Heart right ventricle (tissue), 16 donors: Measurements from ENCODE around the gene PSMD3. TPM values are rescaled to one million over a fixed set of nuclear protein-coding genes. Genes with fewer than 3 reads are reported as not detected.
"Not testable (repeated sequence)": the region's sequence is repeated elsewhere in the genome, so short reads cannot be mapped to it uniquely, and the experiment has no call there.

Experiments
- ATAC-seq, 8 donors: fragments of 200-7000 bp; cut with Tn5 transposase; one replicate each; pipeline ENCODE4 v1.9.1; 2020; ENCODE audit warnings: mild to moderate bottlenecking in 8 of 8, moderate library complexity in 8 of 8, moderate number of reproducible peaks in 1 of 8
- DNase-seq, 2 donors: peaks; one replicate each; pipeline ENCODE4 v3.0.0-alpha.2; 2020
- H3K27ac ChIP-seq, 10 donors: fragments of 200-600 bp; sonication (generic) in 2 of 10; one replicate each; pipeline versions ENCODE4 v1.5.0 to v1.8.0; 2020 to 2022; ENCODE audit warnings: mild to moderate bottlenecking in 3 of 10
- H3K27me3 ChIP-seq, 7 donors: fragments of 200-600 bp; one replicate each; pipeline ENCODE4 v1.8.0; 2021 to 2022; ENCODE audit warnings: mild to moderate bottlenecking in 2 of 7
- H3K36me3 ChIP-seq, 9 donors: fragments of 200-600 bp; sonication (generic) in 1 of 9; one replicate each; pipeline versions ENCODE4 v1.5.0 to v1.8.0; 2020 to 2022; ENCODE audit warnings: mild to moderate bottlenecking in 2 of 9
- H3K4me1 ChIP-seq, 9 donors: fragments of 200-600 bp; sonication (generic) in 1 of 9; one replicate each; pipeline versions ENCODE4 v1.5.0 to v1.8.0; 2020 to 2022; ENCODE audit warnings: mild to moderate bottlenecking in 4 of 9
- H3K4me3 ChIP-seq, 10 donors: fragments of 200-600 bp; sonication (generic) in 2 of 10; one replicate each; pipeline versions ENCODE4 v1.5.0 to v1.8.0; 2020 to 2022; ENCODE audit warnings: mild to moderate bottlenecking in 7 of 10, moderate library complexity in 2 of 10
- H3K9me3 ChIP-seq, 11 donors: fragments of 200-600 bp in 10 of 11; sonication (generic) in 2 of 11; one replicate each; pipeline versions ENCODE4 v1.5.0 to v1.8.0; 2013 to 2022; ENCODE audit warnings: mild to moderate bottlenecking in 2 of 11, control low read depth in 1 of 11, moderate library complexity in 1 of 11
- WGBS, 2 donors: extraction: QIAGEN DNeasy Blood & Tissue Kit; methylation state at CpG; one replicate each; pipeline ENCODE4 v1.1.7; 2013; ENCODE audit warnings: inconsistent platforms in 1 of 2; 5-methylcytosine and 5-hydroxymethylcytosine counted together
- intact Hi-C, 10 donors: fragments of 100-400 bp; cut with DNase I; formaldehyde crosslinking; loops; one replicate each; pipeline versions ENCODE4 v1.11.1 to v1.14.2; 2022
- polyA plus RNA-seq, 2 donors: library from polyadenylated mRNA; stranded (reverse); fragments of 200-250 nt; gene quantifications; one replicate each; pipeline ENCODE4 v1.2.3, GENCODE V29; 2013
- total RNA-seq, 10 donors: library from RNA; stranded (reverse); fragmentation: NEBNext Ultra II Directional in 3 of 10; extraction: Animal tissue kit (Norgen Biotek cat#: 25700) in 3 of 10; gene quantifications; one replicate each; pipeline versions ENCODE4 v1.2.1 to v1.2.4, GENCODE V29; 2021 to 2023
- TF ChIP-seq, protein P1 (sequence below), 9 donors: fragments of 200-600 bp; sonication (generic) in 2 of 9; IDR thresholded peaks; one replicate each; pipeline versions ENCODE4 v1.5.0 to v1.8.0; 2021 to 2022; ENCODE audit warnings: antibody characterized with exemption in 9 of 9, mild to moderate bottlenecking in 5 of 9, moderate library complexity in 1 of 9
- donor health status: Arrhythmogenic right ventricular cardiomyopathy.
- donor health status: ischemic (EF 13 %, LVEDD 7.1; RV severe dilation, severe dysfunction).
- donor health status: healthy with polysubstance abuse.
- donor health status: DM: no; HTN: yes; CAD: no.
- donor health status: DM: no; HTN: no; CAD: no.
- donor health status: ischemic (EF 25% LVEDD 6.9; RV normal size, moderate dysfunction).
- donor health status: ischemic (EF 25% LVEDD 5.7; RV mildly dilated, moderate dysfunction).
- donor health status: healthy.
- donor health status: DM: yes; HTN: yes; CAD: no.
- donor health status: Ischemic cardiomyopathy.
- donor health status: ischemic (EF 35%, LVEDD 5.7; RV mildly dilated, moderate dysfunction).
- donor health status: nonischemic (EF 11% LVEDD 7.7; RV severe dilation, severe dysfunction).
- donor health status: DM: yes; HTN: yes; CAD: no.
- donor health status: PGD.
- donor health status: ischemic (EF 29% LVEDD 5.4; RV normal size, mild dysfunction).
- donor health status: nonischemic (EF 23%, LVEDD 6.1; RV moderate dilation, normal function).

Gene PSMD3
- total and polyA plus RNA-seq, 12 donors = 46.7 to 113 (median 81.8) TPM

DNA sequence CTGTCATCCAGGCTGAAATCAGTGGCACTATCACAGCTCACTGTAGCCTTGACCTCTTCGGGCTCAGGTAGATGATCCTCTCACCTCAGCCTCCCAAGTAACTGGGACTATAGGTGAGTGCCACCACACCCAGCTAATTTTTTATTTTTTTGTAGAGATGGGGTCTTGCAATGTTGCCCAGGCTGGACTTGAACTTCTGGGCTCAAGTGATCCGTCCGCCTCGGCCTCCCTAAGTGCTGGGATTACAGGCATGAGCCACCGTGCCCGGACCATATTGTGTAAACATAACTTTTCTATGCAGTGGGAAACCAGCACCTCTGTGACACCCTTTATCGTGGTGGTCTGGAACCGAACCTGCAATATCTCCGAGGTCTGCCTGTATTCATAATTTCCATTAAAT lies 23.5 kb downstream of the PSMD3 start:
- Histone ChIP-seq H3K4me3 (no peak overlapping the region), H3K27me3 (no peaks in the 10 kb centered on the region), H3K36me3 (no peaks in the 10 kb centered on the region), H3K27ac (no peak overlapping the region), H3K4me1 (no peaks in the 10 kb centered on the region), H3K9me3 (no peaks in the 10 kb centered on the region)
- ATAC-seq (no peak), DNase-seq (no peak)
- 93 to 94% methylated on average over 9 of the region's 9 CpGs for WGBS, 2 donors
- intact Hi-C loops = loop anchor here in 1 of 10 donors (10.0 kb wide), 1 partner anchor 261 kb away; no protein-coding TSS in a partner anchor
- TF ChIP-seq, protein P1, sequence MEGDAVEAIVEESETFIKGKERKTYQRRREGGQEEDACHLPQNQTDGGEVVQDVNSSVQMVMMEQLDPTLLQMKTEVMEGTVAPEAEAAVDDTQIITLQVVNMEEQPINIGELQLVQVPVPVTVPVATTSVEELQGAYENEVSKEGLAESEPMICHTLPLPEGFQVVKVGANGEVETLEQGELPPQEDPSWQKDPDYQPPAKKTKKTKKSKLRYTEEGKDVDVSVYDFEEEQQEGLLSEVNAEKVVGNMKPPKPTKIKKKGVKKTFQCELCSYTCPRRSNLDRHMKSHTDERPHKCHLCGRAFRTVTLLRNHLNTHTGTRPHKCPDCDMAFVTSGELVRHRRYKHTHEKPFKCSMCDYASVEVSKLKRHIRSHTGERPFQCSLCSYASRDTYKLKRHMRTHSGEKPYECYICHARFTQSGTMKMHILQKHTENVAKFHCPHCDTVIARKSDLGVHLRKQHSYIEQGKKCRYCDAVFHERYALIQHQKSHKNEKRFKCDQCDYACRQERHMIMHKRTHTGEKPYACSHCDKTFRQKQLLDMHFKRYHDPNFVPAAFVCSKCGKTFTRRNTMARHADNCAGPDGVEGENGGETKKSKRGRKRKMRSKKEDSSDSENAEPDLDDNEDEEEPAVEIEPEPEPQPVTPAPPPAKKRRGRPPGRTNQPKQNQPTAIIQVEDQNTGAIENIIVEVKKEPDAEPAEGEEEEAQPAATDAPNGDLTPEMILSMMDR (IDR thresholded peaks at IDR 0.05) = no peak

DNA sequence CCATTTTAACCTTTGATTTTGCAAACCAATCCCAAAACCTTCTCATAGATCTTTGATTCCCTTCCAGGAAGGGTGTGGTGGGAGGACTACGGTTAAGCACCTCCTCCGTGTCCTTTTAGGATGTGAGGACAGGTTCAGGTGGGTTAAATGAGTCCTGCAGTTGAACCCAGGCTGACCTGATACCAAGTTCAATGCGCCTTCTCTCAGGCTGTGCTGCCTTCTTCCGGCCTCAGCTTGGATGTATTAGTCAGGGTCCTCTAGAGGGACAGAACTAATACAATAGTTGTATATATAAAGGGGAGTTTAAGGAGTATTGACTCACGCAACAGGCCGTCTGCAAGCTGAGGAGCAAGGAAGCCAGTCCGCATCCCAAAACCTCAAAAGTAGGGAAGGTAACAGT lies 24.1 kb downstream of the PSMD3 start:
- H3K27ac ChIP-seq = no peak overlapping the region
- H3K4me3 ChIP-seq = no peak overlapping the region
- no peaks in the 10 kb centered on the region for H3K36me3 ChIP-seq
- H3K9me3 ChIP-seq = no peaks in the 10 kb centered on the region
- TF ChIP-seq, protein P1 (IDR thresholded peaks at IDR 0.05) = no peak
- H3K4me1 ChIP-seq = no peaks in the 10 kb centered on the region
- intact Hi-C loops = loop anchor here in 1 of 10 donors (10.0 kb wide), 1 partner anchor 260 kb away; no protein-coding TSS in a partner anchor
- DNase-seq (no peak), ATAC-seq (no peak)
- 88 to 91% methylated on average over 7 of the region's 7 CpGs for WGBS, 2 donors
- no peaks in the 10 kb centered on the region for H3K27me3 ChIP-seq

- TF ChIP-seq, protein P1 (IDR thresholded peaks at IDR 0.05) = no peak
- WGBS, 2 donors = 93% methylated on average over 6 of the region's 6 CpGs
These were observed 24.9 kb downstream of the PSMD3 start for GRCh38 chr17:40005520-40005919.

DNA sequence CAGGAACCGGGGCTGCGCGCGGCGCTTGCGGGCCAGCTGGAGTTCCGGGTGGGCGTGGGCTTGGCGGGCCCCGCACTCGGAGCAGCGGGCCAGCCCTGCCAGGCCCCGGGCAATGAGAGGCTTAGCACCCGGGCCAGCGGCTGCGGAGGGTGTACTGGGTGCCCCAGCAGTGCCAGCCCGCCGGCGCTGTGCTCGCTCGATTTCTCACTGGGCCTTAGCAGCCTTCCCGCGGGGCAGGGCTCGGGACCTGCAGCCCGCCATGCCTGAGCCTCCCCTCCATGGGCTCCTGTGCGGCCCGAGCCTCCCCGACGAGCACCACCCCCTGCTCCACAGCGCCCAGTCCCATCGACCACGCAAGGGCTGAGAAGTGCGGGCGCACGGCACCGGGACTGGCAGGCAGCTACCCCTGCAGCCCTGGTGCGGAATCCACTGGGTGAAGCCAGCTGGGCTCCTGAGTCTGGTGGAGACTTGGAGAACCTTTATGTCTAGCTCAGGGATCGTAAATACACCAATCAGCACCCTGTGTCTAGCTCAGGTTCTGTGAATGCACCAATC lies 30.4 kb downstream of the PSMD3 start:
- DNase-seq, H3K9me3 ChIP-seq, ATAC-seq, H3K36me3 ChIP-seq, H3K27me3 ChIP-seq, H3K4me3 ChIP-seq, H3K27ac ChIP-seq: not testable (repeated sequence)
- peaks cover 5 to 27% (median 23%) of the 10 kb centered on the region in 9 donors for H3K4me1 ChIP-seq
- intact Hi-C loops = loop anchor here in 9 of 10 donors (5.0 to 10.0 kb wide), 7 partner anchors 154 to 284 kb away; partner anchors contain the start of gene CDC6 (in 1 of the 9)
- WGBS, 2 donors = 97% methylated on average over 35 to 38 of the region's 38 CpGs

More at GRCh38 chr17:40005520-40005919, 24.9 kb downstream of the PSMD3 start:
- H3K9me3 ChIP-seq = no peaks in the 10 kb centered on the region
- H3K27ac ChIP-seq = no peak overlapping the region
- H3K36me3 ChIP-seq = no peaks in the 10 kb centered on the region
- DNase-seq = no peak
- no peak overlapping the region for H3K4me3 ChIP-seq
- H3K27me3 ChIP-seq = no peaks in the 10 kb centered on the region
- intact Hi-C loops = loop anchor here in 1 of 10 donors (10.0 kb wide), 1 partner anchor 259 kb away; no protein-coding TSS in a partner anchor
- no peaks in the 10 kb centered on the region for H3K4me1 ChIP-seq
- ATAC-seq = no peak

DNA sequence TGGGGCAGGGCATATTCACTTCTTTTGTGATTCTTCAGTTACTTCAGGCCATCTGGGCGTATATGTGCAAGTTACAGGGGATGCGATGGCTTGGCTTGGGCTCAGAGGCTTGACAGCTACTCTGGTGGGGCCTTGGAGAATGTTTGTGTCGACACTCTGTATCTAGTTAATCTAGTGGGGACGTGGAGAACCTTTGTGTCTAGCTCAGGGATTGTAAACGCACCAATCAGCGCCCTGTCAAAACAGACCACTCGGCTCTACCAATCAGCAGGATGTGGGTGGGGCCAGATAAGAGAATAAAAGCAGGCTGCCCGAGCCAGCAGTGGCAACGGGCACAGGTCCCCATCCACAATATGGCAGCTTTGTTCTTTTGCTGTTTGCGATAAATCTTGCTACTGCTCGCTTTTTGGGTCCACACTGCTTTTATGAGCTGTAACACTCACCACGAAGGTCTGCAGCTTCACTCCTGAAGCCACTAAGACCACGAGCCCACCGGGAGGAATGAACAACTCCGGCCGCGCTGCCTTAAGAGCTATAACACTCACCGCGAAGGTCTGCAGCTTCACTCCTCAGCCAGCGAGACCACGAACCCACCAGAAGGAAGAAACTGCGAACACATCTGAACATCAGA lies 31.5 kb downstream of the PSMD3 start:
- not testable (repeated sequence) for H3K36me3 ChIP-seq, DNase-seq, H3K9me3 ChIP-seq, H3K4me3 ChIP-seq, ATAC-seq, H3K27ac ChIP-seq, H3K27me3 ChIP-seq
- intact Hi-C loops = loop anchor here (2.0 to 10.0 kb wide), 9 partner anchors 15 to 283 kb away; partner anchors contain the start of gene CDC6 (in 1 of the 10)
- 74 to 78% methylated on average over 20 of the region's 22 CpGs for WGBS, 2 donors
- H3K4me1 ChIP-seq = peaks cover 6 to 34% (median 25%) of the 10 kb centered on the region in 9 donors
